ENCODE data around the gene AQP5. TPM values are rescaled to one million over a fixed set of nuclear protein-coding genes. Genes with fewer than 3 reads are reported as not detected.

AQP5 gene
- total RNA-seq, result 0.62 TPM

- no peak for DNase-seq
Observed at GRCh38 chr12:49961111-49961922, at the start of gene AQP5. Gene AQP5, plus strand, starts transcription at chr12:49961872. Its CDS starts 146 bp downstream, at chr12:49962018.

GRCh38 chr12:49912345-49913255 lies 49.1 kb upstream of the AQP5 start:
- no peak for DNase-seq

- no peak for DNase-seq
Observed at GRCh38 chr12:49916129-49916919, 45.3 kb upstream of the AQP5 start.

- DNase-seq, result no peak
Observed at GRCh38 chr12:49917166-49917787, 44.4 kb upstream of the AQP5 start.

- no peak for DNase-seq
Observed at GRCh38 chr12:49917788-49918173, 43.9 kb upstream of the AQP5 start.

GRCh38 chr12:49920241-49920914 lies 41.3 kb upstream of the AQP5 start:
- no peak for DNase-seq

GRCh38 chr12:49920915-49921286 lies 40.8 kb upstream of the AQP5 start:
- DNase-seq, result no peak

- DNase-seq, result no peak
Observed at GRCh38 chr12:49921299-49921698, 40.4 kb upstream of the AQP5 start.

- no peak for DNase-seq
Observed at GRCh38 chr12:49921936-49922335, 39.7 kb upstream of the AQP5 start.

- no peak for DNase-seq
Observed at GRCh38 chr12:49922349-49923034, 39.2 kb upstream of the AQP5 start.

GRCh38 chr12:49923035-49923644 lies 38.5 kb upstream of the AQP5 start:
- no peak for DNase-seq

- DNase-seq, result no peak
Observed at GRCh38 chr12:49923880-49924556, 37.7 kb upstream of the AQP5 start.

- no peak for DNase-seq
Observed at GRCh38 chr12:49924628-49925246, 36.9 kb upstream of the AQP5 start.

- no peak for DNase-seq
Observed at GRCh38 chr12:49925433-49926204, 36.1 kb upstream of the AQP5 start.

- DNase-seq, result no peak
Observed at GRCh38 chr12:49928471-49928870, 33.2 kb upstream of the AQP5 start.

- no peak for DNase-seq
Observed at GRCh38 chr12:49929581-49929980, 32.1 kb upstream of the AQP5 start.

GRCh38 chr12:49930515-49931288 lies 31.0 kb upstream of the AQP5 start:
- DNase-seq, result no peak

- DNase-seq, result no peak
Observed at GRCh38 chr12:49932023-49932422, 29.6 kb upstream of the AQP5 start.

Measured in occipital lobe (tissue), 2 donors.